Osteocyte (in vitro differentiated cells): ENCODE results near the gene CASQ2. TPM values are rescaled to one million over a fixed set of nuclear protein-coding genes. Genes with fewer than 3 reads are reported as not detected.

ENCODE experiments used
- DNase-seq: peaks from one replicate; pipeline ENCODE4 v3.0.0; 2021; ENCODE audit warnings: mixed read lengths; ENCODE audit not compliant: unreplicated experiment; ENCODE audit errors: extremely low spot score
- H3K27ac Mint-ChIP-seq: one replicate; pipeline ENCODE4 v1.8.0; 2021; ENCODE audit warnings: mild to moderate bottlenecking, mixed read lengths; ENCODE audit not compliant: unreplicated experiment
- H3K27me3 Mint-ChIP-seq: one replicate; pipeline ENCODE4 v1.8.0; 2021; ENCODE audit warnings: mixed read lengths; ENCODE audit not compliant: unreplicated experiment
- H3K36me3 Mint-ChIP-seq: one replicate; pipeline ENCODE4 v1.8.0; 2021; ENCODE audit warnings: mixed read lengths; ENCODE audit not compliant: unreplicated experiment
- H3K4me1 Mint-ChIP-seq: one replicate; pipeline ENCODE4 v1.8.0; 2021; ENCODE audit warnings: mixed read lengths; ENCODE audit not compliant: unreplicated experiment
- H3K4me3 Mint-ChIP-seq: one replicate; pipeline ENCODE4 v1.8.0; 2021; ENCODE audit warnings: mild to moderate bottlenecking, moderate library complexity, mixed read lengths; ENCODE audit not compliant: unreplicated experiment
- H3K9me3 Mint-ChIP-seq: one replicate; pipeline ENCODE4 v1.8.0; 2021; ENCODE audit warnings: mixed read lengths; ENCODE audit not compliant: unreplicated experiment
- total RNA-seq: library from RNA; stranded (reverse); gene quantifications from 2 replicates; pipeline ENCODE4 v1.2.1, GENCODE V29; 2021
- TF ChIP-seq, protein P1 (sequence below): fragments of 200-600 bp; sonication (generic); IDR thresholded peaks from 2 replicates; pipeline ENCODE4 v1.5.0; 2021; ENCODE audit warnings: antibody characterized with exemption, mild to moderate bottlenecking, moderate library complexity

CASQ2 gene
- total RNA-seq, 1 donor from 2014 or later: not detected

DNA sequence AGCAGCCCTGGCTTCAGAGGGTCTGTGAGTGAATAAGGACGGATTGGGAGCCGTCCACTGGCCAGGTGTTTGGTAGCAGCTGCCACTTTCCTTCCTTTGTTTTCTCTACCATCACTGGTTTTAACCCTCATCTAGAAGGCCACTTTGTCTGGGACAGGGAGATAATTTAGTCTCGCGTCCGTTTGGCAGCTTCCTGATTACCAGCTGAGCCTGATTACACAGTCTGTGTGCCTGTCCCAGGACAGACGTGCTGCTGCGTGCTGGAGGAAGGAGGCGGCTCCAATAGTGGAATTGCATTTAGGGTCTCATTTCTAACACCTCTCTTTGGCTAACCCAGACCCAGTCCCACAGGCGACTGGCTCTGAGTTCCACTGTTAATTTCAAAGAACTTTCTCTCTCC, 24.6 kb upstream of the CASQ2 start:
- H3K27ac Mint-ChIP-seq: no peak overlapping the region
- no peaks in the 10 kb centered on the region for H3K9me3 Mint-ChIP-seq
- TF ChIP-seq, protein P1, sequence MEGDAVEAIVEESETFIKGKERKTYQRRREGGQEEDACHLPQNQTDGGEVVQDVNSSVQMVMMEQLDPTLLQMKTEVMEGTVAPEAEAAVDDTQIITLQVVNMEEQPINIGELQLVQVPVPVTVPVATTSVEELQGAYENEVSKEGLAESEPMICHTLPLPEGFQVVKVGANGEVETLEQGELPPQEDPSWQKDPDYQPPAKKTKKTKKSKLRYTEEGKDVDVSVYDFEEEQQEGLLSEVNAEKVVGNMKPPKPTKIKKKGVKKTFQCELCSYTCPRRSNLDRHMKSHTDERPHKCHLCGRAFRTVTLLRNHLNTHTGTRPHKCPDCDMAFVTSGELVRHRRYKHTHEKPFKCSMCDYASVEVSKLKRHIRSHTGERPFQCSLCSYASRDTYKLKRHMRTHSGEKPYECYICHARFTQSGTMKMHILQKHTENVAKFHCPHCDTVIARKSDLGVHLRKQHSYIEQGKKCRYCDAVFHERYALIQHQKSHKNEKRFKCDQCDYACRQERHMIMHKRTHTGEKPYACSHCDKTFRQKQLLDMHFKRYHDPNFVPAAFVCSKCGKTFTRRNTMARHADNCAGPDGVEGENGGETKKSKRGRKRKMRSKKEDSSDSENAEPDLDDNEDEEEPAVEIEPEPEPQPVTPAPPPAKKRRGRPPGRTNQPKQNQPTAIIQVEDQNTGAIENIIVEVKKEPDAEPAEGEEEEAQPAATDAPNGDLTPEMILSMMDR: no peak
- H3K4me1 Mint-ChIP-seq: no peaks in the 10 kb centered on the region
- DNase-seq: no peak
- H3K27me3 Mint-ChIP-seq: peaks cover 63% of the 10 kb centered on the region
- no peak overlapping the region for H3K4me3 Mint-ChIP-seq
- no peaks in the 10 kb centered on the region for H3K36me3 Mint-ChIP-seq

DNA sequence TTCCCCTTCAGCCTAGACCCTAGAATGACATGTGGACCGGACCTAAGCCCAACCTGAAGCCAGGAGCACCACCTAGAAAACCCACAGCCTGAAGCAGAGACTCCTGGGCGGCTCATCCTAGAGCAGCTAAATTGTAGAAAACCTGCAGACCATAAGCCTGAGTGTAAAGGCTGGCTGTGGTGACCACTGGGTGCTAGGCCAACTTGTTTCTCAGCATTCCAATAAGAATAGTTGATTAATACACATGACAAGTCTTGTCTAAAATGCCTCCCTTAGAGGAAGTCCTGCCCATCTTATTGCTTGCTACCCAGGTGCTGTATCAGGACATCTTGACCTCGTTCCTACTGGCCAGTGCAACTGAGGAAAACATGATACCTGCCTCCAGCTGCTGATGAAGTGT, 23.3 kb upstream of the CASQ2 start:
- no peak overlapping the region for H3K27ac Mint-ChIP-seq
- H3K27me3 Mint-ChIP-seq: peaks cover 59% of the 10 kb centered on the region
- DNase-seq: no peak
- H3K36me3 Mint-ChIP-seq: no peaks in the 10 kb centered on the region
- H3K4me3 Mint-ChIP-seq: no peak overlapping the region
- TF ChIP-seq, protein P1: no peak
- H3K4me1 Mint-ChIP-seq: no peaks in the 10 kb centered on the region
- H3K9me3 Mint-ChIP-seq: peaks cover 5% of the 10 kb centered on the region

DNA sequence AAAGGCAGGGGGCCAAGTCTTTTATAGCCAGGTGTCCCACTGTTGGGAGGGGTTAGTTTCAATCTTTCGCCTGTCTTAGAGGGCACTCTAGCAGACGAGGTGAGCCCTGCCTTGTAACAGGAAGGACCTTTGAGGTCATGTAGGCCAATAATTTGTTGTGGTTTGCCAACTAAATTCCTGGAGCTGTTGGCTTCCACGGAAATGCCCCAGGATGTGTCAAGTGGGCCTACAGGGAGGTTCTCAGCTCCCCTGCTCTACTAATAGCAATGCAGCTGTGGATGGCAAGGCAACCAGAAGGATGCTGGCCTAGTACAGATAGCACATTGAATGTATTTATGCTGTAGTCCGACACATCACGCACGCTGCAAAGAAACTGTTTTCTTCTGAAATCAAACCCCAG, 22.3 kb upstream of the CASQ2 start:
- TF ChIP-seq, protein P1: no peak
- Mint-ChIP-seq H3K9me3 (peaks cover 5% of the 10 kb centered on the region), H3K4me3 (no peak overlapping the region), H3K27ac (no peak overlapping the region), H3K4me1 (no peaks in the 10 kb centered on the region), H3K27me3 (peaks cover 55% of the 10 kb centered on the region), H3K36me3 (no peaks in the 10 kb centered on the region)
- no peak for DNase-seq

DNA sequence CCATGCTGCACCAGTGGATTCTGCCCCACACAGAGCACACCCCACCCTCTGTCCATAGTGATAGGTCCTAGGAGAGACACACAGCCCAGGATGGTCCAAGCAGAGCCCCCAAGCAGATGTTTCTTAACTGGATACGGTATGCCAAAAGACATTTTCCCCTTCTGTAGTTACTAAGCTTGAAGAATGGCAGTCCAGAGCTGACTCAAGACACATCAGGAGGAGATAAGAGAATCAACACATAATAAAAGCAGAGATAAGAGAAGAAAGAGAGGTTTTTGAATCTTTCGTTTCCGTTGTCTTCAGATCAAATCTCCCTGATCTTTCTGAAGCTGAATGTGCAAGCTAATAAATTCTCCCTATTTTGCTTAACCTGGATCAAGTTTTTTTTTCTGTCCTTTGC, 21.8 kb upstream of the CASQ2 start:
- Mint-ChIP-seq H3K4me3 (no peak overlapping the region), H3K9me3 (peaks cover 5% of the 10 kb centered on the region), H3K36me3 (no peaks in the 10 kb centered on the region), H3K27ac (no peak overlapping the region), H3K4me1 (no peaks in the 10 kb centered on the region), H3K27me3 (peaks cover 53% of the 10 kb centered on the region)
- TF ChIP-seq, protein P1: no peak
- DNase-seq: no peak

DNA sequence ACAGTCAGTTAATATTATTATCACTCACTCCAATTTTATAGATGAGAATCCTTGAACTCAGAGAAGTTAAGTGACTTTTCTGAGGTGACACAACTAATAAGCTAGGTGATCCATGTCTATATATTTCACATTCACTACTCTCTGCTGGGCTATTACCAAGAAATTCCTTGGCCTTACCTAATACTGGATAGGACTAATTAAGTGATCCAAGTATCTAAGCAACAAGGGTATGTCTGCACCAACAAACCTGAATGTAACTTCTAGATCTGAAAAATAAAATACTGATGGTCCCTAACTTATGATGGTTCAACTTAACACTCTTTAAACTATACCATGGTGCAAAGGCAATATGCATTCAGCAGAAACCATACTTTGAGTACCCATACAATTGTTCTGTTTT, 14.8 kb upstream of the CASQ2 start:
- no peak for DNase-seq
- no peaks in the 10 kb centered on the region for H3K4me1 Mint-ChIP-seq
- H3K27ac Mint-ChIP-seq: no peak overlapping the region
- peaks cover 5% of the 10 kb centered on the region for H3K9me3 Mint-ChIP-seq
- no peaks in the 10 kb centered on the region for H3K36me3 Mint-ChIP-seq
- H3K4me3 Mint-ChIP-seq: no peak overlapping the region
- TF ChIP-seq, protein P1: no peak
- H3K27me3 Mint-ChIP-seq: peaks cover 46% of the 10 kb centered on the region
